NT2/D1 (cell line): Measurements from ENCODE around the gene LRRC59.

Experiments
- SUZ12 ChIP-seq: IDR thresholded peaks from 2 replicates; pipeline ENCODE4 v1.6.1; 2011; ENCODE audit not compliant: insufficient read length, insufficient read depth; ENCODE audit errors: extremely low read depth
- YY1 ChIP-seq: IDR thresholded peaks from 2 replicates; pipeline ENCODE4 v1.6.1; 2011; ENCODE audit not compliant: insufficient read length, insufficient read depth
- ZNF274 ChIP-seq: IDR thresholded peaks from 2 replicates; pipeline ENCODE4 v1.6.1; 2011; ENCODE audit warnings: mild to moderate bottlenecking, low read depth, low read length

DNA sequence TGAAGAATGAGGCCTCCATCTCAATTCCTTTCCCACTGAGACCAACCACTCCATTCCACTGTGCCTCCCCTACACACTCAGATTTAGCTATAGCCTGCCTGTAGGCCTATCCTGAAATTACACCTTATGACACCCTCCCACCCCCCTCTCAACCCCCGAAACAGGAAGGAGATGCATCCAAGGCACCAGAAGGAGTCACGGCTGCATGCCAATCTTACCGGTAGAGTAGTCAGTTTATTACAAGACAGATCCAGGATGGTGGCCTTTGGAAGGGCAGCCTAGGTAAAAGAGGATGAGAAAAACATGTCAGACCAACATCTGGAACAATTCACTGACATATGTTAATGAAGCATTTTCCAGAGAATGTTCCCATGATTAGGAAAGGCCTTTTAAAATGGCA lies 2.6 kb downstream of the LRRC59 start:
- TF ChIP-seq ZNF274 (no peak), SUZ12 (no peak), YY1 (no peak)
